ENCODE measurements around the gene NSUN2. TPM values are rescaled to one million over a fixed set of nuclear protein-coding genes. Genes with fewer than 3 reads are reported as not detected.
"Not testable (repeated sequence)": the region's sequence is repeated elsewhere in the genome, so short reads cannot be mapped to it uniquely, and the experiment has no call there.

The NSUN2 gene
- total and polyA plus RNA-seq, 7 donors = 29.3 to 54.4 (median 31.9) TPM

- H3K27me3 ChIP-seq = no peaks in the 10 kb centered on the region
- 93 to 96% methylated on average over 1 of the region's 1 CpG for WGBS, 2 donors
- no peak overlapping the region for H3K4me3 ChIP-seq
- TF ChIP-seq, protein P1, sequence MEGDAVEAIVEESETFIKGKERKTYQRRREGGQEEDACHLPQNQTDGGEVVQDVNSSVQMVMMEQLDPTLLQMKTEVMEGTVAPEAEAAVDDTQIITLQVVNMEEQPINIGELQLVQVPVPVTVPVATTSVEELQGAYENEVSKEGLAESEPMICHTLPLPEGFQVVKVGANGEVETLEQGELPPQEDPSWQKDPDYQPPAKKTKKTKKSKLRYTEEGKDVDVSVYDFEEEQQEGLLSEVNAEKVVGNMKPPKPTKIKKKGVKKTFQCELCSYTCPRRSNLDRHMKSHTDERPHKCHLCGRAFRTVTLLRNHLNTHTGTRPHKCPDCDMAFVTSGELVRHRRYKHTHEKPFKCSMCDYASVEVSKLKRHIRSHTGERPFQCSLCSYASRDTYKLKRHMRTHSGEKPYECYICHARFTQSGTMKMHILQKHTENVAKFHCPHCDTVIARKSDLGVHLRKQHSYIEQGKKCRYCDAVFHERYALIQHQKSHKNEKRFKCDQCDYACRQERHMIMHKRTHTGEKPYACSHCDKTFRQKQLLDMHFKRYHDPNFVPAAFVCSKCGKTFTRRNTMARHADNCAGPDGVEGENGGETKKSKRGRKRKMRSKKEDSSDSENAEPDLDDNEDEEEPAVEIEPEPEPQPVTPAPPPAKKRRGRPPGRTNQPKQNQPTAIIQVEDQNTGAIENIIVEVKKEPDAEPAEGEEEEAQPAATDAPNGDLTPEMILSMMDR (IDR thresholded peaks at IDR 0.05) = no peak
- TF ChIP-seq POLR2AphosphoS5 (IDR thresholded peaks at IDR 0.05) = no peak
- TF ChIP-seq EP300 (IDR thresholded peaks at IDR 0.05) = no peak
- no peaks in the 10 kb centered on the region for H3K4me1 ChIP-seq
- DNase-seq = no peak
- H3K27ac ChIP-seq = no peak overlapping the region
- H3K9me3 ChIP-seq = no peaks in the 10 kb centered on the region
- peaks cover 0 to 11% (median 0%) of the 10 kb centered on the region in 4 donors for H3K36me3 ChIP-seq
- intact Hi-C loops (cut with DNase I) = no loop called here
Observed at GRCh38 chr5:6673963-6674362, 41.1 kb upstream of the NSUN2 start.

DNA sequence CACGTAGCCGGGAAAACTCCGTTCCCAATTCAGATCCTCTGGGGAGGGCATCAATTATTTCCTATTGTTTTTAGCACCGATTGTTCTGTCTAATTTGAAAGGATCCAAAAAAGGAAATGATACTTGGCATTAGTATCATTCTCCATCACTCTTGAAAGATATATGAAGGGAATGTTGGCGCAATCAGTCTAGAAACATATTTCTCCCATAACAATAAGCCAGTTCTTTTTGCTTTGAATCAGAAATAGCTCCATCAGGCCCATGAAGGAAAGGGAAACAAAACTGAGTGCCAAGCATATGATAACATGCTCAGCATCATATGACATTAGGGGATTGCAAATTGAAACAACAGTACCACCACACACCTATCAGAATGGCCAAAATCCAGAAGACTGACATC, 40.2 kb upstream of the NSUN2 start:
- Histone ChIP-seq H3K36me3 (peaks cover 0 to 11% (median 0%) of the 10 kb centered on the region in 4 donors), H3K4me3 (no peak overlapping the region), H3K9me3 (no peaks in the 10 kb centered on the region), H3K27ac (no peak overlapping the region), H3K4me1 (no peaks in the 10 kb centered on the region), H3K27me3 (no peaks in the 10 kb centered on the region)
- intact Hi-C loops (cut with DNase I) = no loop called here
- no peak for DNase-seq
- TF ChIP-seq, protein P1 (IDR thresholded peaks at IDR 0.05) = no peak
- TF ChIP-seq POLR2A (IDR thresholded peaks at IDR 0.05) = no peak
- no peak for TF ChIP-seq EP300 (IDR thresholded peaks at IDR 0.05)
- TF ChIP-seq POLR2AphosphoS5 (IDR thresholded peaks at IDR 0.05) = no peak
- WGBS, 2 donors = 86 to 92% methylated on average over 5 of the region's 5 CpGs

GRCh38 chr5:6668717-6669116, 35.9 kb upstream of the NSUN2 start:
- DNase-seq; H3K4me3 ChIP-seq; H3K27ac ChIP-seq; H3K9me3 ChIP-seq; H3K27me3 ChIP-seq; H3K4me1 ChIP-seq; intact Hi-C loops (cut with DNase I): not testable (repeated sequence)
- H3K36me3 ChIP-seq = peaks cover 0 to 11% (median 0%) of the 10 kb centered on the region in 4 donors
- 87 to 92% methylated on average over 9 of the region's 9 CpGs for WGBS, 2 donors

DNA sequence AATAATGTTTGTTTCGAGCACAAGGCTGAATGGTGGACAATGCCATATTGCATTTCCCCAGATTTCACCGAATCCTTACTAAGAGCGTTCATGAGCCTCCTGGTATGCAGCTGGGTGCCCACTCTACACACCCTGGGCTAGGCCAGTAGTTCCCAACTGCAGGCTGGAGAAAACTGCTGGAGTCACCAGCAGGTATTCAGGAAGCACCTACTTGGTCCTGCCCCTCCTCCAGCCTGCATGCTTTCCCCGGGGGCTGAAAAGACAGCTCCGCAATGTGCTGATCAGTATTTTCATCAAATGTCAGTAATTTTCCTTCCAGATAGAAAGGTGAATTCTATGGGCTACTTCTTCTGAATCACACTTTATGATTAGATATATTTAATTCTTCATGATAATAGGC, 34.8 kb upstream of the NSUN2 start:
- Histone ChIP-seq H3K27ac (no peak overlapping the region), H3K4me3 (no peak overlapping the region), H3K9me3 (no peaks in the 10 kb centered on the region), H3K4me1 (no peaks in the 10 kb centered on the region), H3K27me3 (no peaks in the 10 kb centered on the region), H3K36me3 (peaks cover 0 to 7% (median 0%) of the 10 kb centered on the region in 4 donors)
- intact Hi-C loops (cut with DNase I) = no loop called here
- TF ChIP-seq EP300 (IDR thresholded peaks at IDR 0.05) = no peak
- TF ChIP-seq POLR2AphosphoS5 (IDR thresholded peaks at IDR 0.05) = no peak
- TF ChIP-seq, protein P1 (IDR thresholded peaks at IDR 0.05) = no peak
- TF ChIP-seq POLR2A (IDR thresholded peaks at IDR 0.05) = no peak
- WGBS, 2 donors = 96% methylated on average over 5 of the region's 5 CpGs
- no peak for DNase-seq

GRCh38 chr5:6666762-6667161, 33.9 kb upstream of the NSUN2 start:
- no peak overlapping the region for H3K4me3 ChIP-seq
- H3K27me3 ChIP-seq = no peaks in the 10 kb centered on the region
- no peaks in the 10 kb centered on the region for H3K4me1 ChIP-seq
- no peak overlapping the region for H3K27ac ChIP-seq
- DNase-seq = no peak
- intact Hi-C loops (cut with DNase I) = no loop called here
- WGBS, 2 donors = 91 to 94% methylated on average over 15 of the region's 15 CpGs
- peaks cover 0 to 7% (median 0%) of the 10 kb centered on the region in 4 donors for H3K36me3 ChIP-seq
- H3K9me3 ChIP-seq = no peaks in the 10 kb centered on the region
- TF ChIP-seq, protein P1 (IDR thresholded peaks at IDR 0.05) = no peak
- TF ChIP-seq POLR2A (IDR thresholded peaks at IDR 0.05) = no peak
- no peak for TF ChIP-seq EP300 (IDR thresholded peaks at IDR 0.05)
- no peak for TF ChIP-seq POLR2AphosphoS5 (IDR thresholded peaks at IDR 0.05)
